Naive thymus-derived CD4-positive, alpha-beta T cell (primary cell): ENCODE measurements around the gene TKFC. TPM values are rescaled to one million over a fixed set of nuclear protein-coding genes. Genes with fewer than 3 reads are reported as not detected.
A peak's percentile ranks its signal among the peaks of the same experiment; 100 is the strongest.

Experiments used
- ATAC-seq: fragments of 150-1000 bp; cut with Tn5 transposase; 2 replicates; pipeline ENCODE4 v1.10.0; 2021; ENCODE audit warnings: mild to moderate bottlenecking, moderate library complexity
- CTCF ChIA-PET: fragments of 350-600 bp; sonication (Branson Sonifier 250); formaldehyde crosslinking; loops from one replicate; lab custom pipeline; 2021; ENCODE audit warnings: antibody characterized with exemption; lab: Charles Lee
- POLR2A ChIA-PET: fragments of 350-600 bp; sonication (Branson Sonifier 250); formaldehyde crosslinking; loops from one replicate; lab custom pipeline; 2021; ENCODE audit warnings: antibody characterized with exemption, inconsistent platforms; lab: Charles Lee
- DNase-seq, 9 donors: peaks; one replicate each; pipeline versions ENCODE4 v3.0.0 to v3.0.0-alpha.2; 2020 to 2022; ENCODE audit warnings: mixed read lengths in 1 of 9
- H3K27ac ChIP-seq: one replicate; pipeline ENCODE4 v1.7.0; 2013; ENCODE audit warnings: mild to moderate bottlenecking, low read depth, low read length, moderate library complexity
- H3K27me3 ChIP-seq, 2 donors: one replicate each; pipeline ENCODE4 v1.7.0; 2013; ENCODE audit warnings: low read length in 2 of 2, mild to moderate bottlenecking in 2 of 2, moderate library complexity in 2 of 2; ENCODE audit not compliant: control insufficient read depth in 2 of 2, insufficient read depth in 2 of 2
- H3K36me3 ChIP-seq, 3 experiments: 1 replicate in 2 of 3; 2 replicates in 1 of 3; pipeline ENCODE4 v1.7.0; 2013; ENCODE audit warnings: low read length in 3 of 3, mild to moderate bottlenecking in 3 of 3, moderate library complexity in 1 of 3; ENCODE audit not compliant: insufficient read depth in 3 of 3, control insufficient read depth in 2 of 3
- H3K4me1 ChIP-seq, 2 donors: one replicate each; pipeline ENCODE4 v1.7.0; 2013; ENCODE audit warnings: low read length in 2 of 2, mild to moderate bottlenecking in 2 of 2, moderate library complexity in 1 of 2; ENCODE audit not compliant: control insufficient read depth in 2 of 2, insufficient read depth in 2 of 2
- H3K4me3 ChIP-seq: 2 replicates; pipeline ENCODE4 v1.7.0; 2013; ENCODE audit warnings: mild to moderate bottlenecking, low read length
- H3K9me3 ChIP-seq, 3 experiments: 1 replicate in 2 of 3; 2 replicates in 1 of 3; pipeline ENCODE4 v1.7.0; 2013; ENCODE audit warnings: low read length in 3 of 3; ENCODE audit not compliant: control insufficient read depth in 2 of 3
- H3K27ac Mint-ChIP-seq, 9 donors: one replicate each; pipeline ENCODE4 v1.8.0; 2020 to 2022; ENCODE audit warnings: mixed read lengths in 9 of 9, mild to moderate bottlenecking in 8 of 9, moderate library complexity in 5 of 9, inconsistent platforms in 2 of 9
- H3K27me3 Mint-ChIP-seq, 5 donors: one replicate each; pipeline ENCODE4 v1.8.0; 2021 to 2022; ENCODE audit warnings: mixed read lengths in 5 of 5, mild to moderate bottlenecking in 1 of 5
- H3K36me3 Mint-ChIP-seq, 5 donors: one replicate each; pipeline ENCODE4 v1.8.0; 2020 to 2022; ENCODE audit warnings: mixed read lengths in 5 of 5, mild to moderate bottlenecking in 3 of 5, inconsistent platforms in 1 of 5
- H3K4me1 Mint-ChIP-seq, 7 donors: one replicate each; pipeline ENCODE4 v1.8.0; 2020 to 2022; ENCODE audit warnings: mixed read lengths in 7 of 7, mild to moderate bottlenecking in 3 of 7, inconsistent platforms in 1 of 7
- H3K4me3 Mint-ChIP-seq, 10 donors: one replicate each; pipeline ENCODE4 v1.8.0; 2020 to 2022; ENCODE audit warnings: mild to moderate bottlenecking in 10 of 10, mixed read lengths in 10 of 10, moderate library complexity in 6 of 10, inconsistent platforms in 2 of 10
- H3K9me3 Mint-ChIP-seq, 11 donors: one replicate each; pipeline ENCODE4 v1.8.0; 2020 to 2022; ENCODE audit warnings: mixed read lengths in 11 of 11, mild to moderate bottlenecking in 4 of 11, inconsistent platforms in 1 of 11, moderate library complexity in 1 of 11
- intact Hi-C, 2 donors: fragments of 100-400 bp; cut with micrococcal nuclease; formaldehyde crosslinking; loops; one replicate each; pipeline ENCODE4 v1.15.1; 2023
- polyA plus RNA-seq, 2 donors: library from polyadenylated mRNA; unstranded; fragments of 300-500 nt; fragmentation: Illumina TruSeq; gene quantifications; one replicate each; pipeline ENCODE4 v1.2.3, GENCODE V29; 2021
- total RNA-seq, 6 experiments: library from RNA in 5 of 6; stranded (reverse) in 5 of 6; gene quantifications; 1 replicate in 5 of 6; 2 replicates in 1 of 6; pipeline ENCODE4 v1.2.3 and lab custom pipeline; 2021 to 2026

The TKFC gene
- total and polyA plus RNA-seq, 7 experiments from 2014 or later = 24.6 to 59.9 (median 37.5) TPM

GRCh38 chr11:61390161-61390560, 57.1 kb downstream of the TKFC start:
- peak overlapping the region in 1 of 9 donors; percentile 28 for H3K27ac Mint-ChIP-seq
- H3K27ac ChIP-seq = no peak overlapping the region
- peaks cover 0 to 4% (median 0%) of the 10 kb centered on the region in 3 experiments for H3K36me3 ChIP-seq
- peaks cover 0 to 4% (median 0%) of the 10 kb centered on the region in 11 donors for H3K9me3 Mint-ChIP-seq
- peak overlapping the region in 2 of 10 donors; percentile 16 to 20 for H3K4me3 Mint-ChIP-seq
- H3K4me1 Mint-ChIP-seq = peaks cover 16 to 28% (median 27%) of the 10 kb centered on the region in 7 donors
- no peak overlapping the region for H3K4me3 ChIP-seq
- H3K27me3 ChIP-seq = no peaks in the 10 kb centered on the region
- ATAC-seq (no peak), DNase-seq (no peak)
- no peaks in the 10 kb centered on the region for H3K27me3 Mint-ChIP-seq
- ChIA-PET CTCF (interaction anchor here (4.8 kb wide), 1 partner anchor 55 kb away, joined by 54 read pairs; the partner anchor contains the start of genes DDB1 and TKFC), POLR2A (interaction anchor here (0.7 to 5.7 kb wide), 3 partner anchors 27 to 477 kb away, joined by 3 to 39 read pairs (median 3); partner anchors contain the start of genes CYB561A3 and TMEM138)
- peaks cover 9 to 10% of the 10 kb centered on the region in 2 donors for H3K4me1 ChIP-seq
- peaks cover 0 to 8% (median 2%) of the 10 kb centered on the region in 5 donors for H3K36me3 Mint-ChIP-seq
- no peaks in the 10 kb centered on the region for H3K9me3 ChIP-seq
- intact Hi-C loops = no loop called here

DNA sequence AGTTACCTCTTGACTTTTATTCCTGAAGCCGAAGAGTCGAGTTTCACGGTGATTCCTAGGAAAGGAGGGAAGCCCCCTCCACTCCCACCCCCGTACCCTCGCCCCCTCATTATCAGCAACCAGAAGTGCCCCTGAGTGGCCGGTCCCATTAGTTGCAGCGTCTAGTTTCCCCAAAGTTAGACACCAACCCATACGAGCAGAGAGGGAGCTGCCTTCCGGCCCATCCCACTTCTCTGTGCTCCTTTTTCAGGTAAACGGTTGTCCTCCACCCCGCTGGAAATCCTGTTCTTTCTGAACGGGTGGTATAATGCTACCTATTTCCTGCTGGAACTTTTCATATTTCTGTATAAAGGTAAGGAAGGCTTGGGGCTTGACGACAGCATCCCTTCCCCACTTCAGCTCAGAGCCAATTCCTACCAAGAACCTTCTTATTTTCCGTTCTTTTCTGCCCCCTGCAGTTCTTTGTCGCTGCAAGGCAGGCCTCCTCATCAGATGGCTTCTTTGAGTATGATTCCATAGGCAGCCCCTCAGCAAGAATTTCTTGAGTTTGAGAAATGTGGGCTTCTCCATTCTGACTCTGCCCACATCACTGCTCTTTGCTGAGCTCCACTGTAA, 60.1 kb downstream of the TKFC start:
- Mint-ChIP-seq H3K27ac (peak overlapping the region; percentile 93 to 98 (median 97)), H3K27me3 (no peaks in the 10 kb centered on the region), H3K4me3 (peak overlapping the region; percentile 90 to 99 (median 94)), H3K4me1 (peaks cover 9 to 25% (median 21%) of the 10 kb centered on the region in 7 donors), H3K9me3 (peaks cover 0 to 4% (median 0%) of the 10 kb centered on the region in 11 donors), H3K36me3 (peaks cover 0 to 17% (median 6%) of the 10 kb centered on the region in 5 donors)
- Histone ChIP-seq H3K9me3 (no peaks in the 10 kb centered on the region), H3K27ac (peak overlapping the region; percentile 87), H3K4me3 (peak overlapping the region; percentile 84), H3K27me3 (no peaks in the 10 kb centered on the region), H3K4me1 (peaks cover 9 to 10% of the 10 kb centered on the region in 2 donors), H3K36me3 (peaks cover 0 to 11% (median 0%) of the 10 kb centered on the region in 3 experiments)
- DNase-seq (peak in 7 of 9 donors; percentile 23 to 45 (median 37)), ATAC-seq (peak; percentile 59)
- POLR2A ChIA-PET = interaction anchor here (0.6 to 5.7 kb wide), 12 partner anchors 9 to 272 kb away, joined by 3 to 52 read pairs (median 3); partner anchors contain the start of genes CPSF7, CYB561A3, DDB1 and SDHAF2
- intact Hi-C loops = loop anchor here (1.0 to 2.0 kb wide), 7 partner anchors 31 to 562 kb away; partner anchors contain the start of genes CPSF7 (in 2 of the 2), CYB561A3 (in 1 of the 2), DDB1 (in 1 of the 2) and TKFC (in 1 of the 2)
- CTCF ChIA-PET = interaction anchor here (0.5 to 4.8 kb wide), 11 partner anchors 8 to 139 kb away, joined by 3 to 54 read pairs (median 3); partner anchors contain the start of genes CPSF7, CYB561A3, DDB1 and TKFC

Other genes starting within 250 kb of the TKFC start
- gene CD5, start 230.7 kb upstream of the TKFC start, total RNA-seq = 100 to 1,000 TPM; 180 to 399 (median 224) TPM
- gene CD5, start 230.7 kb upstream of the TKFC start, polyA plus RNA-seq = 100 to 1,000 TPM; 217 to 371 TPM
- gene VPS37C, start 171.8 kb upstream of the TKFC start, total RNA-seq = 10 to 100 TPM in 1 of 5 experiments, 1 to 10 TPM in 4; 4.1 to 12.0 (median 7.9) TPM
- gene VPS37C, start 171.8 kb upstream of the TKFC start, polyA plus RNA-seq = under 1 TPM; 0.31 to 0.82 TPM
- under 1 TPM in 1 of 5 experiments, not detected in 4; 0.83 TPM for gene PGA3, start 129.7 kb upstream of the TKFC start, total RNA-seq
- not detected for gene PGA3, start 129.7 kb upstream of the TKFC start, polyA plus RNA-seq
- gene PGA4, start 110.9 kb upstream of the TKFC start, total RNA-seq = 1 to 10 TPM in 1 of 5 experiments, not detected in 4; 1.9 TPM
- gene PGA4, start 110.9 kb upstream of the TKFC start, polyA plus RNA-seq = not detected
- gene PGA5, start 92.1 kb upstream of the TKFC start, total RNA-seq = not detected
- gene PGA5, start 92.1 kb upstream of the TKFC start, polyA plus RNA-seq = not detected
- 1 to 10 TPM in 1 of 5 experiments, under 1 TPM in 4; 0.16 to 3.8 (median 0.49) TPM for gene VWCE, start 37.9 kb upstream of the TKFC start, total RNA-seq
- gene VWCE, start 37.9 kb upstream of the TKFC start, polyA plus RNA-seq = not detected
- gene DDB1, start 123 bp upstream of the TKFC start, total RNA-seq = 100 to 1,000 TPM; 153 to 213 (median 160) TPM
- gene DDB1, start 123 bp upstream of the TKFC start, polyA plus RNA-seq = 100 to 1,000 TPM; 113 to 125 TPM
- gene CYB561A3, start 28.7 kb downstream of the TKFC start, total RNA-seq = 10 to 100 TPM; 37.9 to 47.6 (median 44.2) TPM
- 10 to 100 TPM; 62.7 to 73.8 TPM for gene CYB561A3, start 28.7 kb downstream of the TKFC start, polyA plus RNA-seq
- 10 to 100 TPM; 54.6 to 65.1 (median 59.9) TPM for gene TMEM138, start 29.1 kb downstream of the TKFC start, total RNA-seq
- gene TMEM138, start 29.1 kb downstream of the TKFC start, polyA plus RNA-seq = 10 to 100 TPM; 42.9 to 49.3 TPM
- gene TMEM216, start 59.4 kb downstream of the TKFC start, total RNA-seq = 10 to 100 TPM in 2 of 5 experiments, 1 to 10 TPM in 3; 4.7 to 17.2 (median 9.2) TPM
- gene TMEM216, start 59.4 kb downstream of the TKFC start, polyA plus RNA-seq = 10 to 100 TPM; 34.7 to 35.8 TPM
- 100 to 1,000 TPM in 4 of 5 experiments, 10 to 100 TPM in 1; 96.0 to 174 (median 113) TPM for gene CPSF7, start 96.7 kb downstream of the TKFC start, total RNA-seq
- 10 to 100 TPM; 27.5 to 35.3 TPM for gene CPSF7, start 96.7 kb downstream of the TKFC start, polyA plus RNA-seq
- gene SDHAF2, start 96.9 kb downstream of the TKFC start, total RNA-seq = 10 to 100 TPM; 36.1 to 56.6 (median 48.2) TPM
- 100 to 1,000 TPM; 100 to 116 TPM for gene SDHAF2, start 96.9 kb downstream of the TKFC start, polyA plus RNA-seq
- not detected for gene LRRC10B, start 175.5 kb downstream of the TKFC start, total RNA-seq
- not detected for gene LRRC10B, start 175.5 kb downstream of the TKFC start, polyA plus RNA-seq
- gene SYT7, start 247.8 kb downstream of the TKFC start, total RNA-seq = under 1 TPM in 2 of 5 experiments, not detected in 3; 0.08 to 0.44 TPM
- gene SYT7, start 247.8 kb downstream of the TKFC start, polyA plus RNA-seq = not detected